Erythroblast (primary cell): Measurements from ENCODE around the gene SLC6A16.
"Not testable (repeated sequence)": the region's sequence is repeated elsewhere in the genome, so short reads cannot be mapped to it uniquely, and the experiment has no call there.

Experiments used
- GATA1 ChIP-seq: IDR thresholded peaks from 2 replicates; pipeline ENCODE4 v1.6.1; 2011; ENCODE audit warnings: low read depth, mild to moderate bottlenecking, control low read depth, low read length, moderate library complexity
- POLR2A ChIP-seq: IDR thresholded peaks from 2 replicates; pipeline ENCODE4 v1.6.1; 2011; ENCODE audit warnings: mild to moderate bottlenecking, low read length

GRCh38 chr19:49306734-49307133, 18.3 kb downstream of the SLC6A16 start:
- not testable (repeated sequence) for TF ChIP-seq POLR2A, GATA1
